Ovary (tissue), 10 donors: ENCODE results near the gene CFAP58. TPM values are rescaled to one million over a fixed set of nuclear protein-coding genes. Genes with fewer than 3 reads are reported as not detected.
A peak's percentile ranks its signal among the peaks of the same experiment; 100 is the strongest.

Source experiments
- DNase-seq, 5 donors: peaks; one replicate each; pipeline ENCODE4 v3.0.0-alpha.2; 2019 to 2020
- H3K27ac ChIP-seq, 2 donors: fragments of 200-600 bp; one replicate each; pipeline versions ENCODE4 v1.5.1 to v1.8.0; 2019 to 2022
- H3K27me3 ChIP-seq: fragments of 200-600 bp; one replicate; pipeline ENCODE4 v1.8.0; 2022
- H3K36me3 ChIP-seq: fragments of 200-600 bp; sonication (generic); one replicate; pipeline ENCODE4 v1.5.1; 2019
- H3K4me1 ChIP-seq: one replicate; pipeline ENCODE4 v1.8.1; 2013; ENCODE audit warnings: mild to moderate bottlenecking, moderate library complexity; ENCODE audit not compliant: insufficient read depth
- H3K4me3 ChIP-seq: fragments of 200-600 bp; sonication (generic); one replicate; pipeline ENCODE4 v1.5.1; 2017
- H3K9me3 ChIP-seq, 2 donors: fragments of 200-600 bp in 1 of 2; sonication (generic) in 1 of 2; one replicate each; pipeline versions ENCODE4 v1.5.1 to v1.8.1; 2013 to 2019; ENCODE audit warnings: mild to moderate bottlenecking in 1 of 2, moderate library complexity in 1 of 2
- EP300 ChIP-seq: sonication (generic); formaldehyde crosslinking; IDR thresholded peaks from one replicate; pipeline ENCODE4 v1.6.1; 2017; ENCODE audit warnings: antibody characterized with exemption
- POLR2A ChIP-seq: fragments of 450-650 bp; IDR thresholded peaks from one replicate; pipeline ENCODE4 v1.6.1; 2017; ENCODE audit warnings: antibody characterized with exemption, mild to moderate bottlenecking, moderate library complexity
- WGBS, 3 donors: extraction: QIAGEN DNeasy Blood & Tissue Kit in 1 of 3; methylation state at CpG; one replicate each; pipeline versions ENCODE4 v1.1.5 to v1.1.7; 2013 to 2017; 5-methylcytosine and 5-hydroxymethylcytosine counted together
- intact Hi-C, 4 donors: fragments of 100-400 bp; cut with DNase I; formaldehyde crosslinking; loops; one replicate each; pipeline versions ENCODE4 v1.11.0 to v1.15.1; 2022 to 2023
- long read RNA-seq, 3 donors: library from polyadenylated mRNA in 2 of 3; unstranded in 2 of 3; transcript quantifications; one replicate each; pipeline ENCODE4 v2.0.0 and lab custom pipeline, GENCODE V29; 2021 to 2026
- polyA plus RNA-seq, 2 donors: library from polyadenylated mRNA; stranded (reverse); fragments of 200-250 nt in 1 of 2; fragments of 350-450 nt in 1 of 2; fragmentation: Illumina TruSeq in 1 of 2; extraction: RNeasy Lipid Tissue Mini Kit (QIAGEN cat#74804) in 1 of 2; gene quantifications; one replicate each; pipeline ENCODE4 v1.2.3, GENCODE V29; 2013 to 2014
- total RNA-seq, 7 donors: library from RNA; depleted of rRNA in 2 of 7; stranded (reverse); fragments of >200 nt in 2 of 7; fragmentation: NEBNext Ultra II Directional in 3 of 7; extraction: Animal tissue kit (Norgen Biotek cat#: 25700) in 3 of 7; gene quantifications; one replicate each; pipeline versions ENCODE4 v1.1.0 to v1.2.4, GENCODE V29; 2016 to 2023
- TF ChIP-seq, protein P1 (sequence below), 3 donors: fragments of 450-650 bp in 2 of 3; fragments of 200-600 bp in 1 of 3; IDR thresholded peaks; one replicate each; pipeline versions ENCODE4 v1.5.1 to v1.8.0; 2016 to 2022; ENCODE audit warnings: antibody characterized with exemption in 3 of 3, mild to moderate bottlenecking in 1 of 3
- donor health status: DM: no; HTN: no; CAD: no; lungs with moderate emphysema.
- donor health status: DM: no; HTN: no; CAD: no.
- donor health status: Bipolar disorder and iron deficiency.
- donor health status: DM: yes; HTN: yes; CAD: no.
- donor health status: DM: no; HTN: no; CAD: no.
- donor health status: DM: yes; HTN: yes; CAD: no.

The CFAP58 gene, protein sequence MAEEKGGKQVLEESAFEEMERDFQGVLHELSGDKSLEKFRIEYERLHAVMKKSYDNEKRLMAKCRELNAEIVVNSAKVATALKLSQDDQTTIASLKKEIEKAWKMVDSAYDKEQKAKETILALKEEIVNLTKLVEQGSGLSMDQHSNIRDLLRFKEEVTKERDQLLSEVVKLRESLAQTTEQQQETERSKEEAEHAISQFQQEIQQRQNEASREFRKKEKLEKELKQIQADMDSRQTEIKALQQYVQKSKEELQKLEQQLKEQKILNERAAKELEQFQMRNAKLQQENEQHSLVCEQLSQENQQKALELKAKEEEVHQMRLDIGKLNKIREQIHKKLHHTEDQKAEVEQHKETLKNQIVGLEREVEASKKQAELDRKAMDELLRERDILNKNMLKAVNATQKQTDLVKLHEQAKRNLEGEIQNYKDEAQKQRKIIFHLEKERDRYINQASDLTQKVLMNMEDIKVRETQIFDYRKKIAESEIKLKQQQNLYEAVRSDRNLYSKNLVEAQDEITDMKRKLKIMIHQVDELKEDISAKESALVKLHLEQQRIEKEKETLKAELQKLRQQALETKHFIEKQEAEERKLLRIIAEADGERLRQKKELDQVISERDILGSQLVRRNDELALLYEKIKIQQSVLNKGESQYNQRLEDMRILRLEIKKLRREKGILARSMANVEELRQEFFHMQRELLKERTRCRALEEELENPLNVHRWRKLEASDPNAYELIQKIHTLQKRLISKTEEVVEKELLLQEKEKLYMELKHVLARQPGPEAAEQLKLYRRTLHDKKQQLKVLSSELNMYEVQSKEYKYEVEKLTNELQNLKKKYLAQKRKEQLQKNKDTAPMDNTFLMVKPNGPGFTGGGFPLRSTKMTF
- total RNA-seq, result 1 to 10 TPM in 2 of 7 donors, under 1 TPM in 5; 0.17 to 7.9 (median 0.60) TPM
- polyA plus RNA-seq, result 1 to 10 TPM in 1 of 2 donors, under 1 TPM in 1; 0.25 to 1.0 TPM
- long read RNA-seq, donor 1, partial matches to known transcripts, result 0 of 1 reads
- long read RNA-seq, donor 1, other reads (novel, unspliced or antisense), result 1 of 1 reads
- long read RNA-seq, donor 2, result 0 reads
- long read RNA-seq, donor 3, partial matches to known transcripts, result 1 of 2 reads
- long read RNA-seq, donor 3, other reads (novel, unspliced or antisense), result 0 of 2 reads

DNA sequence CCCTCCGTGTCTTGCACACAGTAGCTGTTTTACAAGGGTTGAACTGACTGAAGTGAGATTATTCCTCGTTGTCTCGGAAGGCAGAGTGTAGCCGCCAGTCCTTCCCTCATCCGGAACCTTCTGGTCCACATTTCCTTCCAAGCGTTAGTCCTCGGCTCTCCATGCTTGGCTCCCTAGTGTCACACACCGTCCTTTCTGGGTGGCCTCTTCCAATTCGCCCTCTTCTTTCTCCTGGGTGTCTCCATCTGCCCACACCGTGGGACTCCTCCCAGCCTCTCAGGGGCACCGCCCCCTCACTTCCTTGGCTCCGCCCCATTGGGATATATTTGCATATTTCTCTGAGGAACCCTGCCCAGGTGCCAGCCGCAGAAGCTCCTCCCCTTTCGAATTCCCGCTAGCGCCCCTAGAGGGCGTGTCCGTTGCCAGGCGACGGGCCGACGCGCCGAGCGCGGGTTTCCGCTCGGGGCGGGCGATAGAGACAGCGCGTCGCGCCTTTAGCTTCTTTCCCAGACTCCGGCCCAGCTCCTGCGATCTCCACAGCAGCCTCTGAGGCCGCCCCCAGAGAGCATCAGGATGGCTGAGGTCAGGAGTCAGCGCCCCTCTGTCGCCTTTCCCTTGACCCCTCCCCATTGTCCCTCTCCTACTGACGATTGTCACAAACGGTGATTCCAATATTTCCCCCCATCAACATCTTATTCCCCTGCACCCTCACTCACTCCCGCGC is at the start of gene CFAP58:
TSS of gene CFAP58 (plus strand) at position 509 of the 724 bp plus-strand sequence. CDS start at position 574, 65 bp downstream.
- peak within 1 kb of the TSS in 1 of 2 donors; percentile 4 for H3K27ac ChIP-seq
- DNase-seq, result peak; percentile 95 to 98 (median 97)
- no peaks in the 10 kb centered on the region for H3K36me3 ChIP-seq
- no peaks in the 10 kb centered on the region for H3K4me1 ChIP-seq
- intact Hi-C loops, result loop anchor here in 1 of 4 donors (5.0 kb wide), 1 partner anchor 46 kb away; no protein-coding TSS in a partner anchor
- 2 to 3% (median 3%) methylated on average over 43 of the region's 43 CpGs for WGBS, 3 donors
- no peaks in the 10 kb centered on the region for H3K27me3 ChIP-seq
- no peaks in the 10 kb centered on the region for H3K9me3 ChIP-seq
- TF ChIP-seq EP300, result no peak
- peak; percentile 6 for TF ChIP-seq POLR2A
- TF ChIP-seq, protein P1, sequence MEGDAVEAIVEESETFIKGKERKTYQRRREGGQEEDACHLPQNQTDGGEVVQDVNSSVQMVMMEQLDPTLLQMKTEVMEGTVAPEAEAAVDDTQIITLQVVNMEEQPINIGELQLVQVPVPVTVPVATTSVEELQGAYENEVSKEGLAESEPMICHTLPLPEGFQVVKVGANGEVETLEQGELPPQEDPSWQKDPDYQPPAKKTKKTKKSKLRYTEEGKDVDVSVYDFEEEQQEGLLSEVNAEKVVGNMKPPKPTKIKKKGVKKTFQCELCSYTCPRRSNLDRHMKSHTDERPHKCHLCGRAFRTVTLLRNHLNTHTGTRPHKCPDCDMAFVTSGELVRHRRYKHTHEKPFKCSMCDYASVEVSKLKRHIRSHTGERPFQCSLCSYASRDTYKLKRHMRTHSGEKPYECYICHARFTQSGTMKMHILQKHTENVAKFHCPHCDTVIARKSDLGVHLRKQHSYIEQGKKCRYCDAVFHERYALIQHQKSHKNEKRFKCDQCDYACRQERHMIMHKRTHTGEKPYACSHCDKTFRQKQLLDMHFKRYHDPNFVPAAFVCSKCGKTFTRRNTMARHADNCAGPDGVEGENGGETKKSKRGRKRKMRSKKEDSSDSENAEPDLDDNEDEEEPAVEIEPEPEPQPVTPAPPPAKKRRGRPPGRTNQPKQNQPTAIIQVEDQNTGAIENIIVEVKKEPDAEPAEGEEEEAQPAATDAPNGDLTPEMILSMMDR (IDR thresholded peaks at IDR 0.05), result peak; percentile 49 to 93 (median 82)
- peak within 1 kb of the TSS; percentile 28 for H3K4me3 ChIP-seq

DNA sequence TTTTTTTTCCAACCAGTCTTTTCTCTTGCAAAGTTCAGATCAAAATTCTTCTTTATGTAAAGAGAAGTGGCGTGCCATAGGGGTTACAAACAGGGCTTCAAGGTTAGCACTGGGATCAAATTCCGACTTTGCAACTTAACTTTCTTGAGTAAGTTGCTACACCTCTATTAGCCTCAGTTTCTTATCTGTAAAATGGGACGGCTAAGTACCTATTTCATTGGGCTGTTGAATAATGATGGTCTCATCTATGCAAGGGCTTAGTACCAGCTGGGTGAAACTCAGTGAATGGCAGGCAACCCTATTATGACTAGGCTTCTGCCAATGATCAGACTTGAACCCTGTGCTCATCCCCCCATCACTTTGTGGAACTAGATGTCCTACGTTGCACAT is 49.3 kb upstream of the CFAP58 start:
- Histone ChIP-seq H3K9me3 (no peaks in the 10 kb centered on the region), H3K4me1 (peaks cover 28% of the 10 kb centered on the region), H3K4me3 (no peak overlapping the region), H3K36me3 (no peaks in the 10 kb centered on the region), H3K27me3 (no peaks in the 10 kb centered on the region), H3K27ac (no peak overlapping the region)
- TF ChIP-seq EP300, result no peak
- TF ChIP-seq, protein P1 (IDR thresholded peaks at IDR 0.05), result no peak
- TF ChIP-seq POLR2A, result no peak
- WGBS, 3 donors, result 80 to 87% (median 82%) methylated on average over 4 of the region's 4 CpGs
- intact Hi-C loops, result loop anchor here in 2 of 4 donors (5.0 kb wide), 1 partner anchor 33 kb away; the partner anchor contains the start of gene ITPRIP (in 2 of the 2)
- DNase-seq, result no peak

DNA sequence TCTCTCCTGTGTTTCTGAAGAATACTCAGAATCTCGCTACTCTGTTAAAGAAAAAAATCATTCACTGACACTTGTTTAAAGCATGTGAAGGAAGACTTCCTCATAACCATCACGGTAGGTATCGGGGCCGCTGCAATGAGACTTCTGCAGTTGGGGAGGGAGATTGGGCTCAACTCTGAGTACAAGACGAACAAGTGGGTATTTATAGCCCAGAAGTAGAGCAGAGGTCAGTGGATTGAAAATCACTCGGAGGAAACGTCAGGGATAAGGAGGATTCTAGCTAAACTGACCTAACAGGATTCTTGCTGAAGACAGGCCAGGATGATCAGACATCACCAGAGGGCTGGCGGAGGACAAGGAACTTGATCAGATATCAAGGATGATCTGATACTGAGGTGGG is 48.7 kb upstream of the CFAP58 start:
- no peaks in the 10 kb centered on the region for H3K9me3 ChIP-seq
- DNase-seq, result no peak
- H3K27ac ChIP-seq, result peak overlapping the region in 1 of 2 donors; percentile 1
- H3K36me3 ChIP-seq, result no peaks in the 10 kb centered on the region
- H3K4me1 ChIP-seq, result peaks cover 22% of the 10 kb centered on the region
- no peak overlapping the region for H3K4me3 ChIP-seq
- WGBS, 3 donors, result 46 to 57% (median 50%) methylated on average over 8 of the region's 8 CpGs
- intact Hi-C loops, result loop anchor here in 3 of 4 donors (5.0 kb wide), 2 partner anchors 32 to 47 kb away; partner anchors contain the start of genes ITPRIP (in 2 of the 3) and CFAP58 (in 1 of the 3)
- no peaks in the 10 kb centered on the region for H3K27me3 ChIP-seq
- no peak for TF ChIP-seq EP300
- TF ChIP-seq, protein P1 (IDR thresholded peaks at IDR 0.05), result no peak
- TF ChIP-seq POLR2A, result no peak
